SK-N-SH treated with all-trans-retinoic acid at 6 μM for 48 hours (cell line): Measurements from ENCODE around the gene PCNX4.
A peak's percentile ranks its signal among the peaks of the same experiment; 100 is the strongest.

ENCODE experiments used
- ATAC-seq: fragments of 200-7000 bp; cut with Tn5 transposase; 3 replicates; pipeline ENCODE4 v1.9.1; 2020; ENCODE audit warnings: mild to moderate bottlenecking, moderate library complexity
- ARNTL ChIP-seq: fragments of 450-650 bp; formaldehyde crosslinking; IDR thresholded peaks from 2 replicates; pipeline ENCODE4 v1.5.0; 2020; ENCODE audit warnings: low read depth, mild to moderate bottlenecking, moderate library complexity, borderline replicate concordance
- BACH2 ChIP-seq: fragments of 250-450 bp; sonication (Bioruptor Pico); IDR thresholded peaks from 2 replicates; pipeline ENCODE4 v1.9.0; 2021; ENCODE audit warnings: mild to moderate bottlenecking, borderline replicate concordance
- CSDC2 ChIP-seq: fragments of 250-450 bp; sonication (Bioruptor Pico); IDR thresholded peaks from 2 replicates; pipeline ENCODE4 v1.5.0; 2020; ENCODE audit warnings: mild to moderate bottlenecking, moderate library complexity
- ESRRG ChIP-seq: fragments of 250-450 bp; sonication (Bioruptor Pico); IDR thresholded peaks from 2 replicates; pipeline ENCODE4 v1.6.1; 2021; ENCODE audit warnings: mild to moderate bottlenecking
- GLIS3 ChIP-seq: fragments of 250-450 bp; sonication (Bioruptor Pico); IDR thresholded peaks from 2 replicates; pipeline ENCODE4 v1.5.0; 2020; ENCODE audit warnings: mild to moderate bottlenecking, moderate library complexity
- ISL1 ChIP-seq: fragments of 250-450 bp; sonication (Bioruptor Pico); IDR thresholded peaks from 2 replicates; pipeline ENCODE4 v2.1.2; 2022; ENCODE audit warnings: mild to moderate bottlenecking, moderate library complexity
- OSR1 ChIP-seq: fragments of 250-450 bp; sonication (Bioruptor Pico); IDR thresholded peaks from 2 replicates; pipeline ENCODE4 v1.8.0; 2022; ENCODE audit warnings: moderate library complexity, mild to moderate bottlenecking, inconsistent platforms
- PPARA ChIP-seq: fragments of 250-450 bp; sonication (Bioruptor Pico); IDR thresholded peaks from 2 replicates; pipeline ENCODE4 v1.5.0; 2020; ENCODE audit warnings: mild to moderate bottlenecking, borderline replicate concordance
- SNAI2 ChIP-seq: fragments of 250-450 bp; sonication (Bioruptor Pico); IDR thresholded peaks from 2 replicates; pipeline ENCODE4 v1.5.0; 2020; ENCODE audit warnings: mild to moderate bottlenecking, moderate library complexity
- TCF4 ChIP-seq: fragments of 250-450 bp; sonication (Bioruptor Pico); IDR thresholded peaks from 2 replicates; pipeline ENCODE4 v1.8.0; 2021; ENCODE audit warnings: mild to moderate bottlenecking, moderate library complexity, borderline replicate concordance
- TOX ChIP-seq: fragments of 250-450 bp; sonication (Bioruptor Pico); IDR thresholded peaks from 2 replicates; pipeline ENCODE4 v1.8.0; 2021; ENCODE audit warnings: mild to moderate bottlenecking, moderate library complexity, borderline replicate concordance
- ZC3H10 ChIP-seq: fragments of 250-450 bp; sonication (Bioruptor Pico); IDR thresholded peaks from 2 replicates; pipeline ENCODE4 v1.5.1; 2021; ENCODE audit warnings: mild to moderate bottlenecking, moderate library complexity
- ZFP30 ChIP-seq: fragments of 450-650 bp; formaldehyde crosslinking; IDR thresholded peaks from 2 replicates; pipeline ENCODE4 v1.5.0; 2022; ENCODE audit warnings: mild to moderate bottlenecking, moderate library complexity
- ZNF565 ChIP-seq: fragments of 450-650 bp; formaldehyde crosslinking; conservative IDR thresholded peaks from 2 replicates; pipeline ENCODE4 v1.5.0; 2020; ENCODE audit warnings: low read depth, mild to moderate bottlenecking, moderate library complexity
- ZNF70 ChIP-seq: fragments of 450-650 bp; formaldehyde crosslinking; IDR thresholded peaks from 2 replicates; pipeline ENCODE4 v1.5.0; 2020; ENCODE audit warnings: mild to moderate bottlenecking, moderate library complexity
- ZNF8 ChIP-seq: fragments of 450-650 bp; formaldehyde crosslinking; IDR thresholded peaks from 2 replicates; pipeline ENCODE4 v1.5.0; 2020; ENCODE audit warnings: mild to moderate bottlenecking, moderate library complexity
- TF ChIP-seq, protein P1 (sequence below): fragments of 250-450 bp; sonication (Bioruptor Pico); IDR thresholded peaks from 2 replicates; pipeline ENCODE4 v1.8.0; 2021; ENCODE audit warnings: low read depth, mild to moderate bottlenecking, moderate library complexity, borderline replicate concordance
- TF ChIP-seq, protein P2 (sequence below): fragments of 250-450 bp; sonication (Bioruptor Pico); IDR thresholded peaks from 2 replicates; pipeline ENCODE4 v1.5.0; 2020; ENCODE audit warnings: mild to moderate bottlenecking, moderate library complexity

Gene PCNX4

DNA sequence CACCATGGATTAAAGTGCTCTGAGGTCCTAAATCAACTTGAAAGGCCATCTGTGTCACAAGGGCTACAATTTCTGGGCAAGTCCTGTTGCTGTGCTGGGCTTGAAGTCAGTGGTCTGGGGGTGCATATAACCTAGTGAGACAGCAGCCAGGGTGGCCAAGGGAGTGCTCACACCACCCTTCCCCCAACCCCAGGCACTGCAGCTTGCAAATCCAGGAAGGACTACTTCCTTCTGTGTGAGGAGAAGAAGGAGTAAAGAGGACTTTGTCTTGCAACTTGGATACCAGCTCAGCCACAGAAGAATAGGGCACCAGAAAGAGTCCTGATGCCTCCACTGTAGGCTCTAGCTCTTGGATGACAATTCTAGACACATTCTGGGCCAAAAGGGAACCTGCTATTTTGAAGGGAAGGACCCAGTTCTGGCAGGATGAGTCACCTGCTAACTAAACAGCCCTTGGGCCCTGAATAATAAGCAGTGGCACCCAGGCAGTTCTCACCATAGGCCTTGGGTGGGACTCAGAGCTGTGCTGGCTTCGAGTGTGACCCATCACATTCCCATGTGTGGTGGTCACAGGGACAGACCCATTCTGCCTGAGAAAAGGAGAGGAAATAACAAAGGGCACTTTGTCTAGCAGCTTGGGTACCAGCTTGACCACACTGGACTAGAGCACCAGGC, 106.0 kb downstream of the PCNX4 start (continued):
- TF ChIP-seq, protein P1, sequence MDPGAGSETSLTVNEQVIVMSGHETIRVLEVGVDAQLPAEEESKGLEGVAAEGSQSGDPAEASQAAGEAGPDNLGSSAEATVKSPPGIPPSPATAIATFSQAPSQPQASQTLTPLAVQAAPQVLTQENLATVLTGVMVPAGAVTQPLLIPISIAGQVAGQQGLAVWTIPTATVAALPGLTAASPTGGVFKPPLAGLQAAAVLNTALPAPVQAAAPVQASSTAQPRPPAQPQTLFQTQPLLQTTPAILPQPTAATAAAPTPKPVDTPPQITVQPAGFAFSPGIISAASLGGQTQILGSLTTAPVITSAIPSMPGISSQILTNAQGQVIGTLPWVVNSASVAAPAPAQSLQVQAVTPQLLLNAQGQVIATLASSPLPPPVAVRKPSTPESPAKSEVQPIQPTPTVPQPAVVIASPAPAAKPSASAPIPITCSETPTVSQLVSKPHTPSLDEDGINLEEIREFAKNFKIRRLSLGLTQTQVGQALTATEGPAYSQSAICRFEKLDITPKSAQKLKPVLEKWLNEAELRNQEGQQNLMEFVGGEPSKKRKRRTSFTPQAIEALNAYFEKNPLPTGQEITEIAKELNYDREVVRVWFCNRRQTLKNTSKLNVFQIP (CRISPR knock-in tag): no peak
- no peak for TF ChIP-seq ZNF70

DNA sequence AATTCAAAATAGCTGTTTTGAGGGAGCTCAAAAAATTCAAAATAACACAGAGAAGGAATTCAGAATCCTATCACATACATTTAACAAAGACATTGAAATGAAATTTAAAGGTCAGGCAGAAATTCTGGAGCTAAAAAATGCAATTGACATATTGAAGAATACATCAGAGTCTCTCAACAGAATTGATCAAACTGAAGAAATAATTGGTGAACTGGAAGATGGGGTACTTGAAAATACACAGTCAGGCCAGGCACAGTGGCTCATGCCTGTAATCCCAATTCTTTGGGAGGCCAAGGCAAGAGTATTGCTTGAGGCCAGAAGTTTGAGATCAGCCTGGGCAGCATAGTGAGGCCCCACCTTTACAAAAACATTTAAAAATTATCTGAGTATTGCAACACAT, 107.6 kb downstream of the PCNX4 start:
- TF ChIP-seq TCF4 (CRISPR knock-in tag): no peak
- TF ChIP-seq ZFP30 (CRISPR knock-in tag): peak; percentile 83
- ATAC-seq: no peak

DNA sequence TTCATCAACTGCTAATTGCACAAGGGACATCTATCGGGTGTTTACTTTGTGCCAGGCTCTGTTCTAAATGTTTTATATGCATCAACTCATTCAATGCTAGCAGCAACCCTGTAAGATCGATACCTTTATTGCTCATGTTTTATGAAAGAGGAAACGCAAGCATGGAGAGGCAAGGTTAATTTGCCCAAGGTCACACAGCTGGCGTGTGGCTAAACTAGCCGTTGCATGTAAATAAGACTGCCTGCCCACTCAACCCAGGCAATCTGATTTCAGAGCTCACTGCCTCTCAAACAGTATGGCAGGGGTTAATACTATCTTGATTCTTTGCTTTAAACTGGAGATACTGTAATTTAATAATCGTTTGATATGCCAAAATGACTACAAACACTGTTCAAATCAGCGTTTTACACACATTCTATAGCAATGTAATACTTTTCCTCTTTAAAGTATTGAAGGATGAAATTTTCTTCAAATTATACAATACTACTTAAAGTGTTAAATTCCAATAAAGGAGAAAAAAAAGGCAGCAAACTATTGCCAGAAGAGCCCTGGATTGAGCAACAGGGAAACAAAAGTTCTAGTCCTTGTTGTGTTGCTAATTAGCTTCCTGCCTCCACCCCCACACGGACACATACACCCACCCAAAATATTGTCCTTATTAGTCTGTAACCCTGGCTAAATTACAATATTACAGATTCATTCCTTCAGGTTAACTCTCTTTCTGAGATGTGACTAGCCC, 112.5 kb downstream of the PCNX4 start:
- ATAC-seq: no peak
- TF ChIP-seq ESRRG (CRISPR knock-in tag) (no peak), ARNTL (CRISPR knock-in tag) (no peak), ZNF565 (CRISPR knock-in tag) (no peak), GLIS3 (CRISPR knock-in tag) (no peak), TCF4 (CRISPR knock-in tag) (no peak), SNAI2 (no peak), ISL1 (CRISPR knock-in tag) (no peak), OSR1 (CRISPR knock-in tag) (no peak), BACH2 (CRISPR knock-in tag) (no peak), CSDC2 (CRISPR knock-in tag) (no peak), TOX (no peak), ZFP30 (CRISPR knock-in tag) (no peak), ZC3H10 (CRISPR knock-in tag) (no peak), ZNF8 (CRISPR knock-in tag) (no peak), ZNF70 (no peak)
- TF ChIP-seq, protein P2, sequence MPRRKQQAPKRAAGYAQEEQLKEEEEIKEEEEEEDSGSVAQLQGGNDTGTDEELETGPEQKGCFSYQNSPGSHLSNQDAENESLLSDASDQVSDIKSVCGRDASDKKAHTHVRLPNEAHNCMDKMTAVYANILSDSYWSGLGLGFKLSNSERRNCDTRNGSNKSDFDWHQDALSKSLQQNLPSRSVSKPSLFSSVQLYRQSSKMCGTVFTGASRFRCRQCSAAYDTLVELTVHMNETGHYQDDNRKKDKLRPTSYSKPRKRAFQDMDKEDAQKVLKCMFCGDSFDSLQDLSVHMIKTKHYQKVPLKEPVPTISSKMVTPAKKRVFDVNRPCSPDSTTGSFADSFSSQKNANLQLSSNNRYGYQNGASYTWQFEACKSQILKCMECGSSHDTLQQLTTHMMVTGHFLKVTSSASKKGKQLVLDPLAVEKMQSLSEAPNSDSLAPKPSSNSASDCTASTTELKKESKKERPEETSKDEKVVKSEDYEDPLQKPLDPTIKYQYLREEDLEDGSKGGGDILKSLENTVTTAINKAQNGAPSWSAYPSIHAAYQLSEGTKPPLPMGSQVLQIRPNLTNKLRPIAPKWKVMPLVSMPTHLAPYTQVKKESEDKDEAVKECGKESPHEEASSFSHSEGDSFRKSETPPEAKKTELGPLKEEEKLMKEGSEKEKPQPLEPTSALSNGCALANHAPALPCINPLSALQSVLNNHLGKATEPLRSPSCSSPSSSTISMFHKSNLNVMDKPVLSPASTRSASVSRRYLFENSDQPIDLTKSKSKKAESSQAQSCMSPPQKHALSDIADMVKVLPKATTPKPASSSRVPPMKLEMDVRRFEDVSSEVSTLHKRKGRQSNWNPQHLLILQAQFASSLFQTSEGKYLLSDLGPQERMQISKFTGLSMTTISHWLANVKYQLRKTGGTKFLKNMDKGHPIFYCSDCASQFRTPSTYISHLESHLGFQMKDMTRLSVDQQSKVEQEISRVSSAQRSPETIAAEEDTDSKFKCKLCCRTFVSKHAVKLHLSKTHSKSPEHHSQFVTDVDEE (CRISPR knock-in tag): no peak
- TF ChIP-seq, protein P1 (CRISPR knock-in tag): no peak

DNA sequence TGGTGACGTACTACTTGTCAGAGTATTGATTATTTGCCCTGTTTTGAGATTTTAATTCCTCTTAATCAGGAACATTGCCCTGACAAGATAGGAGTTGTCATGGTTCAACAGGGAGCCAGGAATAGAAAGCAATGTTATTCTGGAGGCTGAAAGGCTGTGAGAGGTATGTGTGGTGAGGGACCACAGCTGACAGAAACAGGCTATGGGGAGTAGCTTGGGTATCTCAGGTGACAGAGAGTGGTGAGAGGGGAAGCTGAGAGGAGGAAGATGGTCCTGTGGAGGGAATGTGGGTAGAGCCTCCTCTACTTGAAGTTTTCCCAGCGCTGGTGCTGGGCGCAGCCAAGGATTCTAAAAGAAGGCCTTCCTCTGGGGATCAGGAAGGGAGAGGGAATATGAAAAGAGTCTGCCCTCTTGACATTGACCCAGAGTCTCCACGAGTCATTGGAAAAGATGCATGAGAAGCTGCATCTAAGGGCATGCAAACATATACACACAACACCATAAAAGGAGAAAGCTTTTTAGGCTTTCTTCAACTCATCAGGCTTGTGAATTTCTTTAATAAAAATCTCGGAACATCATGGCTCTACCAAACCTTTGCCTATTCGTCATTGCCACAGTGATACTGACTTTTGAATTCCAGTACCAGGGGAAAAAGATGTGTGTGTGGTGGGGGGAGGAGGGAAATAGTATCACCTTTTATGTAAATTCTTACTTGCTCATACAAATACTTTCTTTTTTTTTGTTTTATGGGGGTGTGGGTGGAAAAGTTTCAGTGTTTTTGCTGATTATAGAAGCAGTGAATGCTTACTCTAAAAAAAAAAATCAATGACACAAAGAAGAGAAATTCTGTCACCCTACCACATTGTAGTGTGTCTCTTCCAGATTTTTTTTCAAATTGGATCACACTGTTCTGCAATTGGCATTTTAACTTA, 113.4 kb downstream of the PCNX4 start:
- ATAC-seq: no peak
- TF ChIP-seq ISL1 (CRISPR knock-in tag) (no peak), TOX (no peak), PPARA (CRISPR knock-in tag) (no peak)
- TF ChIP-seq, all 23 proteins: peak for 0

DNA sequence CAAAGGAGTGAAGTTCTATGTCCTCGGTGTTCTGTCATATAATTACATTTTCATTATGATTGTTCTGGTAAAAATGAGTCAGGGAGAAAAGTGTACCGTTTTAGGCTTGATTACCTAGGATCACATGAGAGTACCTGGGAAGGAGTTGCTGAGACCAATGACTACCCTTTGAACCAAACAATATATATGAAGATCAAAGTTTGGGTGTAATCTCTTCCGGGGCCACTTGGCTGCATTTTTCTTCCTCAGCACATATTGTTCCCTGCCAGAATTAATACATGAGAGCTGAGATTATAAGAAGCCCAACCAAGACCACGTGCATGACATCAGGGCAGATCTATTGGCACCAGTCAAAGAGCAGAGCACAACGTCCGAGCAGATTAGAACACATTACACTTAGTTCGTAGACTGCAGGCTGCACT, 114.5 kb downstream of the PCNX4 start:
- TF ChIP-seq SNAI2: no peak
- TF ChIP-seq ISL1 (CRISPR knock-in tag): no peak
- no peak for TF ChIP-seq TOX
- no peak for TF ChIP-seq ZNF70
- TF ChIP-seq TCF4 (CRISPR knock-in tag): no peak
- no peak for TF ChIP-seq GLIS3 (CRISPR knock-in tag)
- TF ChIP-seq ARNTL (CRISPR knock-in tag): no peak
- TF ChIP-seq, protein P2 (CRISPR knock-in tag): no peak
- ATAC-seq: no peak
